GM12872 (cell line): ENCODE measurements around the gene POLDIP2.

Source experiments
- CTCF ChIP-seq: IDR thresholded peaks from 3 replicates; pipeline ENCODE4 v1.5.1; 2011; ENCODE audit warnings: low read depth, mild to moderate bottlenecking, low read length, moderate library complexity; ENCODE audit not compliant: insufficient read depth

Gene POLDIP2

GRCh38 chr17:28368915-28369683 is 11.8 kb upstream of the POLDIP2 start:
- TF ChIP-seq CTCF: no peak

GRCh38 chr17:28368306-28368831 is 11.0 kb upstream of the POLDIP2 start:
- no peak for TF ChIP-seq CTCF

GRCh38 chr17:28367641-28368305 is 10.4 kb upstream of the POLDIP2 start:
- TF ChIP-seq CTCF: no peak

DNA sequence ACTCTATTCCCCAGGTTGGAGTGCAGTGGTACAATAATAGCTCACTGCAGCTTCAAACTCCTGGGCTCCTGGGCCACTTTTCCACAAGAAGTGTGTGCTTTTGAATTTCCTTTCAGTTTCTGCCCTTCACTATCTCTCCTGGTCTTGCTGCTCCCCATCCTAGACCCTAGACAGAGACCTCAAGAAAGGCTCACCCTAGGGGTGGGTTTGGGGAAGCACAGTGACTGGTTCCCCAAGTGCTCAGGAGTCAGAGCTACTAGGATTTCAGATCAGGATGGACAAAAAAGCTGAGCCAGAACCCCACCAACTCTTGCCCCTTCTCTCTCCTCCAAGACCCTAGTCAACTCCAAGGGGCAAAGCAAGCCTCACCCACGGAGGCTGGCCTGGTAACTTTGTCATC is 9.3 kb upstream of the POLDIP2 start:
- TF ChIP-seq CTCF: peak; percentile 36; the same call in 2 of the 3 replicates

DNA sequence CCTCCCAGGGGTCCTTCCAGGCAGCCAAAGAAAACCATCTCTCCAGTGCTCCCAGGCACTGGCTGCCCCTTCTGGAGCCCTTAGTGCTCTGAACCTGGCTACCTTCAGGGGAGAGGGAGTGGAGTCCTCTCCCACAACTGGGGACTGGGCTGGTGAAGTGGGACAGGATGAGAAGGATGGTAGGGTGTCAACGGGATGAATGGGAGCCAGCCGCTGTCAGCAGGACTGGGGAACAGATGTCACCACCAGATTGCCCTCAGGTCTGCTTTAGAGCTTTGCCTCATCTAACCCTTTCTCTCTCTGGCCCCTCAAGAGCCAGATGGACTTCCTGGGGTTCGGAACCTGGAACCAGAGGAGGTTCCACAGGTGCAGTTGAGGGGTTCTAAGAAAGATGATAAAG is 8.2 kb upstream of the POLDIP2 start:
- no peak for TF ChIP-seq CTCF

DNA sequence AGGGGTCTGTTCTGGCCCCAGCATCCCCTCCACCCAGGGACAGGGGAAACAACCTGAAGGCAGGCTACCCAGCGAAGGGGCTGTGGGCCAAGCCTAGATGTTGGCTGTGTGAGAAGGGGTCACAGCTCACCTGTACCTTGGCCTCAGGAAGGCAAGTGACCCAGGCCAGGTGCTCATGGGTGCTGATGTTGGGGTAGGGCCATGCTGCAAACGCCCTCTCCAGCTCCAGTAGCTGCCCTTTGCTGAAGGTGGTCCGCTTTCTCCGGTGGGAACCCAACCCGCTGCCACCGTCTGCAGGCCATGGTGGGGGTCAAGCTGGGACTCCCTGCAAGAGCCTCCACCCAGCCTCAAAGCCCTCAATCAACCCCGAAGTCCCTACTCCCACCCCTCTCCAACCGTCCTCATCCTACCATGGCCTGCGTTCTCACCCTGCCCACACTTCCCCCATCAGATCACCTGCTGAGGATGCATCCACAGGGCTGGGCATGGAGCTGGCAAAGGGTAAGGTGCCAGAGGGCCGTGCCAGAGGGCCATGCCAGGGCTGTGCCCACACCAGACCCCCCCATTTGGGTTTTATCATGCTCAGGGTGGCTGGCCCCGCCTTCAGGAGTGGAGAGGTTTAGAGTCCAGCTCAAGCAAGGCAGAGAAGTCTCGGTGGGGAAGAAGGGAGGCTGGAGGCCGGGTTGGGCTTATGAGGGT is 7.5 kb upstream of the POLDIP2 start, which contains the start of gene SEBOX:
SEBOX (minus strand) TSS at position 535 of the 699 bp plus-strand sequence; CDS start at position 487, 48 bp downstream.
- no peak for TF ChIP-seq CTCF
